Measurements from ENCODE around the gene PTCD1.
"Not testable (repeated sequence)": the region's sequence is repeated elsewhere in the genome, so short reads cannot be mapped to it uniquely, and the experiment has no call there.

DNA sequence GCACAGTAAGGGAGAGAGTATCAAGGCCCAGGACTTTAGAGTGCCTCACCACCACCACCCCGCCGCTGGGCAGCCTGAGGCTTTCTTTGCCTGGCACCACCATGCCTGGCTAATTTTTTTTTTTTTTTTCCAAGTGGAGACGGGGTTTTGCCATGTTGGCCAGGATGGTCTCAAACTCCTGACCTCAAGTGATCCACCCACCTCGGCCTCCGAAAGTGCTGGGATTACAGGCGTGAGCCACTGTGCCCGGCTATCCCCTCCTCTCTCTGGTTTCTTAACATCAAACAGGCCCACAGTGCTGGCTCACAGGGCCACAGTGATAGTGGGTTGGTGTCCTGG lies 58.9 kb downstream of the PTCD1 start:
- TF ChIP-seq CTCF (IDR thresholded peaks at IDR 0.05; ENCODE audit: control extremely low read depth in 1 of 3, insufficient read depth in 1 of 3, low read depth in 1 of 3, low read length in 3 of 3); JUND (IDR thresholded peaks at IDR 0.05; ENCODE audit: low read length); EZH2 (IDR thresholded peaks at IDR 0.05; ENCODE audit: low read depth, low read length, severe bottlenecking); GTF2F1 (IDR thresholded peaks at IDR 0.05; ENCODE audit: borderline replicate concordance, low read depth, low read length); RAD21 (IDR thresholded peaks at IDR 0.05 in 1 of 2, conservative IDR thresholded peaks at IDR 0.05 in 1 of 2; ENCODE audit: low read depth in 2 of 2, low read length in 2 of 2); NRF1 (IDR thresholded peaks at IDR 0.05; ENCODE audit: low read depth, low read length): not testable (repeated sequence)
- TF ChIP-seq, protein P1, sequence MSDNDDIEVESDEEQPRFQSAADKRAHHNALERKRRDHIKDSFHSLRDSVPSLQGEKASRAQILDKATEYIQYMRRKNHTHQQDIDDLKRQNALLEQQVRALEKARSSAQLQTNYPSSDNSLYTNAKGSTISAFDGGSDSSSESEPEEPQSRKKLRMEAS (IDR thresholded peaks at IDR 0.05) = not testable (repeated sequence)
